GM19455 (cell line): ENCODE measurements around the gene STON2.
"Not testable (repeated sequence)": the region's sequence is repeated elsewhere in the genome, so short reads cannot be mapped to it uniquely, and the experiment has no call there.

ENCODE experiments used
- ATAC-seq: cut with Tn5 transposase; IDR thresholded peaks from one replicate; pipeline ENCODE4 v1.9.1; 2021; ENCODE audit not compliant: unreplicated experiment

STON2 gene

DNA sequence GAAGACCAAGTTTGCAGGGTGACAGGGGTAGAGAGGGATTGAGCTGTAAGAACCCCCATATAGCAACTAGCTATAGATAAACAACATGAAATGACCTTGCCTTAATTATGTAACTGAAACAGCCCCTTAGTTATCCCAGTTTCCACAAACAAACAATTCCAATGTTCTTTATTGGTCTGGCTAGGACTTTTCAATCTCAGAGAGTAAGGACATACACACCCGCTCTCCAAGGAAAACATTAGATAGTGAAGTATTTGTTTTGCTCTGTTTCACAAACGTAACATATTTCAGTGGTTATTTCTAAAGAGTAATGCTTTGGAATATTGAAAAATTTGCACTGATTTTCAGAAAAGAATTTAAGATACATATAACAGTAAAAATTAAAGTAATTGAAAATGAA is 127.8 kb downstream of the STON2 start:
- no peak for ATAC-seq

DNA sequence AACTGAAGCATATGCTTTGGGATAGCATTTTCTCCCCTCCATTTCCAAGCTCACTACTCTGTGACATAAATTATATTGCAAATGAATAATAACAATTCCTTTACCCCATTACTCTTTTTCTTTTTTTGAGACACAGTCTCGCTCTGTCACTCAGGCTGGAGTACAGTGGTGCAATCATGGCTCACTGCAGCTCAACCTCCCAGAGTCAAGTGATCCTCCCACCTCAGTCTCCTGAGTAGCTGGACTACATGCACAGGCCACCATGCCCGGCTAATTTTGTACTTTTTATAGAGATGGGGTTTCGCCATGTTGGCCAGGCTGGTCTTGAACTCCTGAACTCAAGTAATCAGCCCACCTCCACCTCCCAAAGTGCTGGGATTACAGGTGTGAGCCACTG is 130.1 kb downstream of the STON2 start:
- ATAC-seq = no peak

DNA sequence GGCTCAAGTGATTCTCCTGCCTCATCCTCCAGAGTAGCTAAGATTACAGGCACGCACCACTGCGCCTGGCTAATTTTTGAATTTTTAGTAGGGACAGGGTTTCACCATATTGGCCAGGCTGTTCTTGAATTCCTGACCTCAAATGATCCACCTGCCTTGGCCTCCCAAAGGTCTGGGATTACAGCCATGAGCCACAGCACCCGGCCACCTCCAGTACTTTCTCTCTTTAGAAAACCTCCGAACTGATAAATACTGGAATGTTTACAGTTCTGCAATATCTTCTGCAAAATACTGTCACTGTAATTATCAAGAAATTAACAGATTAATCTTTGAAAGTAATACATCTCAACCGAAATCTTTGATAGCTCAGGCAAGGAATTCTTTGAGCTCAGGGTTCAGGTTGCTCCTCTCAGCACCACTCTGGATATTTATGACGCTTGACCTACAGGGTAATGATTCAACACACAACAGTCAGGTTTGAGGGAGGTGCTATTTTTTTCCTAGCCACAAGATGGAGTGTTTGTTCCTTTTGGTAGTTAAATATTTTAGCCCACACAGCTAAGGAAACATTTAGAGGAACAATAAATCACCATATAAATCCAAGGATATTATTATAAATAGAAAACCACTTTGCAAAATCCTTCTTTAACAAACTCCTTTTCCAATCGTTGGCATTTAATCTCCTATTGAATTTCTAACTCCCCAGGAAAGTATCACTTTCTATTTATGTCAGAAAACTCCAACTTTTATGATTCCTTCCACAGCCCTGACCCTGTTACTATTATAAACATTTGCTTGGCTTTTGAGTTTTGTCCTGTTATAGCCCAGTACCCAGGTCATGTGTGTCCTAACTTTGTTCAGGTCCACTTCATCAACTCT is 130.8 kb downstream of the STON2 start:
- ATAC-seq = peak; percentile 68

DNA sequence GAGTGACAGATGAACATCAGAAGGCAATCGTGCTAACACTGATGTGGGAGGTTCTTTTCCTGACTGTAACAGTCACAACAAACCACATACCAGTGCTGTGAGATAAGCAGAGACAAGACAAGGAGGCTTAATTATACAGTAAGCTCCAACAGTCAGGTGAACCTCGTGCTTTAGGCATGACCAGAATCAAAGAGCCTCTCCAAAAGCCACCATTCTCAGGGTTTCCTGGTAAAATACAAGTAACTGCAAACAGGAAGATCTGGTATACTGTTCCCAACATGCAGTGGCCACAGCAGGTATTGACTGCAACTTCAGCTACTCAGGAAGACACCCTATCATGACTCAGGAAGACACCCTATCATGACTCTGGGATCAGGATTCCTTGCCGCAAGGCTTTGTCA is 132.1 kb downstream of the STON2 start:
- ATAC-seq = no peak

DNA sequence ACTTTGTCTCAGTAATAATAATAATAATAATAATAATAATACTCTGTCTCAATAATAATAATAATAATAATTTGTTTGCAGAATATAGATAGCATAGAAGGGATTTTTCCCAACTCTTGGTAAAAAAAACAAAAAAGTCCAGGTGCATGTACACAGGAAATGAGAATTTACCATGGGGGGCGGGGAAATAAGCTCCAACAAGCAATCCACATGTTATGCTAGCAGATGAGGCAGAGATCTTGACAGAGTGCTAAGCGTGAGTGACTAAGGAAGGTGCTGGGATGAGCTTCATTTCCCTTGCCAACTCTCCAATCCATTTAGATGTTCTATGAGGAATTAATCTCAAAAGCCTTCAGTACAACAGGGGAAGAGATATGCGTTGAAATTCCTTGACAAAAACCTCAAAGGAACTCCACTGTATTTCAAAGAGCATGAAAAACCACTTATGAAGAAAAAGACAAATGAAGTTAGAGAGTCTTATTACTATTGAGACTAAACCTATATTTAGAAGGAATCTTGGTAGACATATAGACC is 134.4 kb downstream of the STON2 start:
- ATAC-seq = no peak

DNA sequence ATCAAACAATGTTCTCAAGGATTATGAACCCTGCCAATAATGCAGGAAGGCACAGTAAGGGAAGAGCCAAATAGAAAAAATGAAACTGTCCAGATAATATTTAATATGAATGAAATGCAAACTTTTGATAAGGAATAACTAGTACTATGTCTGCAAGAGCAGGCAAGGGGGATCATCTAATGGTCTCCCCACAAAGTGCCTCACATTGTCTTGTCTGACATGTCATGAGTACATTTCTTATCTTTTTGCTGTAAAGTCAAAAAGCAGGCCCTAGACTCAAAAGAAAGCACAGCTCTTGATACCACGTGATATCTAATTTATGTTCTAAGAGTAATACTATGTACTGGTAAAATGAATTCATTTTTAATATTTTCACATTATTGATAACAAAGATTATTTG is 135.5 kb downstream of the STON2 start:
- no peak for ATAC-seq

DNA sequence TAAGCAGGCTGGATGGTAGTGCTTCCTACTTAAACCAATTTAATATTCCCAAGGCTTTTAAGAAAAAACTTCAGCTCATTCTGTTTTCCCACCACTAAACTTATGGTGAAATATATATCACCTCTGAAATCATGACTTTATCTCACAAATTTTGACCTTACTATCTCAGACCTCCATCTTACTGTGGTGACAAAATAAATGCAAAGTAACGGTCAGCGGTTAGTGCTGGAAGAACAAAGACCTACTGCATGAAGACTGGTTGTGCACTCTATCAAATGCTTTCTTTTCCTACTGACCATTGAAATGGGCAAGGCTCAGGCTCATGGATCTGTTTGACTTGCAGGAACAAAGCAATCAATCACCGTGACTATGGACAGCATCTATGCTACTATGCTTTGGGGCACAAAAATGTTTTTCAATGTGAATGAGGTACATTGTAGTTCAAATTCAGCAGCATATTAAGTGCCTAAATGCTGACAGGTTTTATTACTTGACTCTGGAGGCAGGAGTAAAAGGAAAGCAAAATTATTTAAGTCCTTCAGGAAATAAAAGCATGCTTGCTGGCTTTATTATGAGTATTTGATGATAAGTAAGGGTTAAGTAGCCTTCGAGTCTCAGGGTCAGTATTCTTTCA is 136.2 kb downstream of the STON2 start:
- no peak for ATAC-seq

DNA sequence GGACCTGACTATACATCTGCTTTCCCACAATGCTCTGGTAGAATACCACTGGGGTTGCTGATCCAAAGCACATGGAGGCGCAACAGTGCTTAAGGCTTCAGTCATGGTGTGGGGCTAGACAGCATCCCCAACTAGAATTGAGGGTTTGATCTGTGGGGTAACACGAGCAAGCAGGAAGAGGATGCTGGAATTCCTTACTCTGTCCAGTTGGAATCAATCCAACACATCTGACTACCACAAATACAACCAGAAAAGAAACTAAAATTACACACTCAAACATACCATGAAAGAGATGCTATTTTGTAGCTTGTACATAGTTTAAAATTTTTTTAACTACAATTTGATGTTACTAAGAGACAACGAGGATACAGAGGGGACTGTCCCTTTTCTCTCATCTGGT is 138.9 kb downstream of the STON2 start:
- no peak for ATAC-seq

DNA sequence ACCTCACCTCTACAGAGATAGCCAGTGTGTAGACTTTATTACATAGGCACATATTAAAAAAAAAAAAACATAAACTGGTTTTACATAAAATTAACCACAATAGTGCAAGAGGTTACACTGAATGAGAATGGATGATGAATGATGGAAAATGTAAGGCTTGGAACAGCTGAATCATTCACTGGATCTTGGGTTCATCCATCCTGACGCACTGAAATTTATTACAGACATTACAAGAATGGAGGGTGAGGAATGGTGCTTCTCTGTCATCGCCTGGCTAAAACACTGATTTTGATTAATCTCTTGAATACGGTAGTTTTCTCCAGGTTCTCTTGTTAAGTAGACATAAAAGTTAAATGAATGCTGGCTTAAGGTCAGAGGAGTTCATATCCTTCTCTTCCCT is 139.4 kb downstream of the STON2 start:
- no peak for ATAC-seq

DNA sequence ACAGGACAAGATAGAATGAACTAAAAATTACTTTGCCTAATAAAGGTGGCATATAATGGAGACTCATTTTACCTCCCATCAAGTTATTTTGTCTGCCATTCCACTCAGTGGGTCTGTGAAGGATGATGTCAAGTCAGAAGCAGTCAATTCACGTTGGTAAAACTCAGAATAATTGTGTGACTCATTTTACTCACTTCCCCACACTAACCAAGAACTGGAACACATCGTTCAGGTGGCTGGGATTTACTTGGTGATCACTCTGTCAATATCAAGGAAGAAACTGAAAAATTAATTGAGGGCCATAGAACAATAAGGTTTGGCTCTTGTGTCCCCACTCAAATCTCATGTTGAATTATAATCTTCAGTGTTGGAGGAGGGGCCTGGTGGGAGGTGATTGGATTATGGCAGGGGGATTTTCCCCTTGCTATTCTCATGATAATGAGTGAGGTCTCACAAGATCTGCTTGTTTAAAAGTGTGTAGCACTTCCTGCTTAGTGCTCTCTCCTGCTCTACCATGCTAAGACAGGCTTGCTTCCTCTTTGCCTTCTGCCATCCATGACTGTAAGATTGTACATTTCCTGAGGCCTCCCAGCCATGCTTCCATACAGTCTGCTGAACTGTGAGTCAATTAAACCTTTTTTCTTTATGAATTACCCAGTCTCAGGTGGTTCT is 143.7 kb downstream of the STON2 start:
- no peak for ATAC-seq

DNA sequence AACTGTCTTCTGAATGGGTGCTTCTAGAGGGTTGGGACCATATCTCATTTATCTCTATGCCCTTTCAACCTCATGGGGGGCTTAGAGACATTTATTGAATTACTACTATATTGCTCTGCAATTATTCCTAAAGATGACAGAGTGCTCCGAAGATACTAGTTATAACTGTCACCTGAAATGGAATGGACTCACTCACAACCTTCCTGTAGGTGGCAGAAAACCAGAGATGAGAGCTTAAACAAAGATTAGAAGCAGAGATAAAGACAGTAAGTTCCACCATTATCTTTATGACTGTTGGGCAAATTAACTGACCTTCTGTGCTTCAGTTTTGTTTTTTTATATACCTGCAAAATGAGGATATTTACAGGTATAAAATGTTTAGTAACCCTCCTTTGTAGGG is 147.8 kb downstream of the STON2 start:
- ATAC-seq = no peak

DNA sequence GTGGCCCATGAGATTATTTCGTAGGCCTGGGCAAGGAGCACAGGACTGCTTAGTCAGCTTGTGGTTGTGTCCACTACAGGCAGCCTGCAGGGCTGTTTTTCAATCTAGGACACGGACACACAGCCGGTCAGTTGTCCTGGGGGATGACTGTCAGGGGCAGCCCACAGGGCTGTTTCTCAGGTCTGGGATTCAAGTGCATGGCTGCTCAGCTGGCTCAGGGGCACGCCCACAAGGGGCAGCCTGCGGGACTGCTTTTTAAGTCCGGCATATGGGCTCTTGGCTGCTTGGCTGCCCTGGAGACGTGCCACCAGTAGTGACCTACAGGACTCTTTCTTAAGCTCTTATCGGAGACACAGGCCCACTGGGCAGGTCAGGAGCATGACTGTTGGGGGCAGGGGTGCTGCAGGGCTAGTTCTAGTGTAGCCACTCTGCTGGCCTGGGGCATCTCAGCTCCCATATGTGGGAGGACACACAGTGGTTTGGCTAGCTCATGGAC is 152.8 kb downstream of the STON2 start:
- no peak for ATAC-seq

DNA sequence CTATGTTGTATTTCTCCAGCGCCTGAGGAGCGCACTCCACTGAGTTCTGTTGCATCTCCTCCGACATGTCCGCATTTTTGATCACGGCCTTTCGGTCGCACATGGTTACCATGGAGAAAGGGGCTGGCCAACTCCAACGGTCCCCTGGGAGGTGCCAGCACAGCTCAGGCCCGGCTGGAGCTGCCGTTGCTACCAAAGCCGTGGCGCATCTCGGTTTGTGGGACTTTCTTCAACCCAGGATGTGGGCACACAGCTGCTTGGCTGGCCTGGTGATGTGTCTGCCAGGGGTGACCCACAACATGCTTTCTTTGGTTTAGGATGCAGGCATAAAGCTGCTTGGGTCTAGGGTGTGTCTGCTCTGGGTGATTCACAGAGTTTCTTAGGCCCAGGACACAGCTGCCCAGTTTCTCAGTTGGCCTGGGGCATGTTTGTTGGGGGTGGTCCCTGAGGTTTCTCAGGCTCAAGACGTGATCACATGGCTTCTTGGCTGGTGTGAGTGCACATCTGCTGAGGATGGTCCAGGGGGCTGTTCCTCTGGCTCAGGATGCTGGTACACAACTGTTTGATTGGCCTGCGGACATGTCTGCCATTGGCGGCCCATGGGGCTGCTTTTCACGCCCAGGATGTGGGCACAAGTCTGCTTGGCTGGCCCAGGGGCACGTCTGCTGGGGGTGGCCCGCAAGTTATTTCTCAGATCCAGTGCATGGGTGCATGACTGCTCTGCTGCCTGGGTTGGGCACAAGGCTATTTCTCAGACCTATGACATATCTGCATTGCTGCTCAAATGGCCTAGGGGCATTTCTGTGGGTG is 153.5 kb downstream of the STON2 start:
- no peak for ATAC-seq

DNA sequence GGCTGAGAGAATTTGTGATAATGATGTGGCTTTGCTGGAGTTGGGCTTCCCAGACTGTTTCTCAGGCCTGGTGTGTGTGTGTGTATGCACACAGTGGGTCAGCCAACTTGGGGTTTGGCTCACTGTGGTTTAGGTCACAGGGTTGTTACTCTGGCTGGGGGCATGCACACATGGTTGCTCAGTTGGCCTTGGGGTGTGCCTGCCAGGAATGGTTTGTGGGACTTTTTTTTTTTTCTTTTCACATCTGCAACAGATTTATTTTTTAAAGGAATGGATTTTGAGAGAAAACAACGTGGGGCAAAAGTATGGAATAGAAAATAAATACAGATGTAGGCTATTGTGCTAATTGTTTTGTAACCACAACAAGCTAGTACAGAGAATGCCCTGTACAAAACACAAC is 154.4 kb downstream of the STON2 start:
- no peak for ATAC-seq

DNA sequence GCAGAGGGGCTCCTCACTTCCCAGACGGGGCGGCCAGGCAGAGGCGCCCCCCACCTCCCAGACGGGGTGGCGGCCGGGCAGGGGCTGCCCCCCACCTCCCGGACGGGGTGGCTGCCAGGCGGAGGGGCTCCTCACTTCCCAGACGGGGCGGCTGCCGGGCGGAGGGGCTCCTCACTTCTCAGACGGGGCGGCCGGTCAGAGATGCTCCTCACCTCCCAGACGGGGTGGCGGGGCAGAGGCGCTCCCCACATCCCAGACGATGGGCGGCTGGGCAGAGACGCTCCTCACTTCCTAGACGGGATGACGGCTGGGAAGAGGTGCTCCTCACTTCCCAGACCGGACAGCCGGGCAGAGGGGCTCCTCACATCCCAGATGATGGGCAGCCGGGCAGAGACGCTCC is 155.7 kb downstream of the STON2 start:
- not testable (repeated sequence) for ATAC-seq

DNA sequence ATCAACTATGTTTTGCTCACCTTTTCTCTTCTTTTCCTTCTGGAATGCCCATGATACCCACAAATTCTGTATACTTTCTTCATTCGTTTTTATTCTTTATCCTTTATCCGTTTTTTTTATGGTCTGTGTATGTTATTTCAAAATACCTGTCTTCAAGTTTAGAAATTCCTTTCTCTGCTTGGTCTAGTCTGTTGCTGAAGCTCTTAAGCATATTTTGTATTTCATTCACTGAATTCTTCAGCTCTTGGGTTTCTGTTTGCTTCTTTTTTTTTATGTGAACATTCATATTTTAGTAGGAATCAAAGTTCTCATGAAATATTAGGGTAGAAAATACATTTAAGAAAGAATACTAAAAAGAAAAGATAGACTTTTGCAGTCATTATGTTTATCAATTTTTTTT is 156.6 kb downstream of the STON2 start:
- no peak for ATAC-seq

DNA sequence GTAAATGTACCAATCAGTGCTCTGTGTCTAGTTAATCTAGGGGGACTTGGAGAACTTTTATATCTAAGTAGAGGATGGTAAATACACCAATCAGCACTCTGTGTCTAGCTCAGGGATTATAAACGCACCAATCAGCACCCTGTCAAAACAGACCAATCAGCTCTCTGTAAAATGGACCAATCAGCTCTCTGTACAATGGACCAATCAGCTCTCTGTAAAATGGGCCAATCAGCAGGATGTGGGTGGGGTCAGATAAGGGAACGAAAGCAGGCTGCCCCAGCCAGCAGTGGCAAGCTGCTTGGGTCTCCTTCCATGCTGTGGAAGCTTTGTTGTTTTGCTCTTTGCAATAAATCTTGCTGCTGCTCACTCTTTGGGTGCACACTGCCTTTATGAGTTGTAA is 163.3 kb downstream of the STON2 start:
- ATAC-seq = not testable (repeated sequence)

DNA sequence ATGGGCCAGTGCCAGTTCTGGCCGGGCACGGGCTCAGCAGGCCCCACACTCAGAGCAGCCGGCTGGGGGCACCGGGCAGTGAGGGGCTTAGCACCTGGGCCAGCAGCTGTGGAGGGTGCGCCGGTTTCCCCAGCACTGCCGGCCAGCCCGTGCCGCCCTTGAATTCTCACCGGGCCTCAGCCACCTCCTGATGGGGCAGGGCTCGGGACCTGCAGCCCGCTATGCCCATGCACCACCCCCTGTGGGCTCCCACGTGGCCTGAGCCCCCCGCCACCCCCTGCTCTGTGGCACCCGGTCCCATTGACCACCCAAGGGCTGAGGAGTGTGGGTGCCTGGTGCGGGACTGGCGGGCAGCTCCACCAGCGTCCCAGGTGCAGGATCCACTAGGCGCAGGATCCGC is 164.0 kb downstream of the STON2 start:
- ATAC-seq = no peak

DNA sequence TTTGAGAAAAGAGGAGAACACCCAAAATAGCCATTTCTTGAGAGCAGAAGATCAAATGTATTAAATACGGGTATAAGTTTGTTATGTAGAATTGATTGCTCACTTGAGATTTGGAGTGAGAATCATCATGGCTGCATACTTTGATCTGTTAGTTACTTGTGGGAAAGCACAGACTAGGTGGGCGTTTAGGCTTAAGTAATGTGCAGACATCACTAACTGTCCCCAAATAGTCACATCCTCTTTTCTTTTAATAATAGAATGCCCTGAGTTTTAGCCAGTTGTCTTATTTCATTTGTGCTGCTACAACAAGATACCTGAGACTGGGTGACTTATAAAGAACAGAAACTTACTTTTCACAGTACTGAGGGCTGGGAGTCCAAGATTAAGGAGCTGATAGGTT is 165.0 kb downstream of the STON2 start:
- ATAC-seq = no peak

DNA sequence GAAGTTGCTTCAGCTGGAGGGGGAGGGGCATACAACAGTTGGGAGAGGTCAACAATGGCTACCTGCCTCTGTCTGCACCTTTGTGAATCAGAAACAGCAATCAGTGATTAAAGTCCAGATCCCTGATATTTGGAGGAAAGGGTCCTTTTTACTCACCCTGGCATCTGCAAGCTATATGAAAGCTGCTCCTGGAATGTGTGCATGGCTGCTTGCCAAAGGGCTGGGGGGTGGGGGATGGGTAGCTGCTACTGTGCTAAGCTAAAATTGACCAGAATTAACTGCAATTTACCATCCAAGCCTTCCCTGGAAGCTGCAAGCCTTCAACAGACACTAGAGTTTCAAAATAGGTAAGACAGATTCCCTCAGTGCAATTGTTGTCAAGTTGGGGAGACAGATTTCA is 165.8 kb downstream of the STON2 start:
- ATAC-seq = no peak

DNA sequence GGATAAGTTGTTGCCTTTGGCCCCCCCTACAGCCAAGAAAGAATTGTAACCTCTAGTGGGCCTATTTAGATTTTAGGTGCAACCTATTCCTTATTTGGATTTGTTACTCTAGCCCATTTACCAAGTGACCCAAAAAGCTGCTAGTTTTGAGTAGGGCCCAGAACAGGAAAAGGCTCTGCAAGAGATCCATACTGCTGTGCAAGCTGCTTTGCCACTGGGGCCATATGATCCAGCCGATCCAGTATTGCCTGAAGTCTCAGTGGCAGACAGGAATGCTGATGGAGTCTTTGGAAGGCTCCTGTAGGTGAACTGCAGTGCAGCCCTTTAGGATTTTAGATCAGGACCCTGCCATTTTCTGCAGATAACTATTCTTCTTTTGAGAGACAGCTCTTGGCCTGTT is 166.5 kb downstream of the STON2 start:
- ATAC-seq = no peak
